ENCODE results near the gene AGBL3.

Gene AGBL3

GRCh38 chr7:135091717-135092116 is 105.4 kb downstream of the AGBL3 start:
- no peak overlapping the region for H3K4me3 ChIP-seq (ENCODE audit: low read length)
- no peak for DNase-seq (ENCODE audit: low read depth)
- no peak for TF ChIP-seq CTCF (conservative IDR thresholded peaks at IDR 0.05; ENCODE audit: low read length)

- no peak for TF ChIP-seq CTCF (conservative IDR thresholded peaks at IDR 0.05; ENCODE audit: low read length)
- H3K4me3 ChIP-seq (ENCODE audit: low read length): no peak overlapping the region
- no peak for DNase-seq (ENCODE audit: low read depth)
These were observed 108.3 kb downstream of the AGBL3 start for GRCh38 chr7:135094472-135095237.

- no peak for TF ChIP-seq CTCF (conservative IDR thresholded peaks at IDR 0.05; ENCODE audit: low read length)
- DNase-seq (ENCODE audit: low read depth): no peak
- H3K4me3 ChIP-seq (ENCODE audit: low read length): no peak overlapping the region
These were observed 109.1 kb downstream of the AGBL3 start for GRCh38 chr7:135095450-135095849.

- H3K4me3 ChIP-seq (ENCODE audit: low read length): no peak overlapping the region
- no peak for DNase-seq (ENCODE audit: low read depth)
- no peak for TF ChIP-seq CTCF (conservative IDR thresholded peaks at IDR 0.05; ENCODE audit: low read length)
These were observed 112.1 kb downstream of the AGBL3 start for GRCh38 chr7:135098391-135098790.

- TF ChIP-seq CTCF (conservative IDR thresholded peaks at IDR 0.05; ENCODE audit: low read length): no peak
- H3K4me3 ChIP-seq (ENCODE audit: low read length): no peak overlapping the region
- DNase-seq (ENCODE audit: low read depth): no peak
These were observed 114.5 kb downstream of the AGBL3 start for GRCh38 chr7:135100856-135101255.

- DNase-seq (ENCODE audit: low read depth): no peak
- TF ChIP-seq CTCF (conservative IDR thresholded peaks at IDR 0.05; ENCODE audit: low read length): no peak
- no peak overlapping the region for H3K4me3 ChIP-seq (ENCODE audit: low read length)
These were observed 116.1 kb downstream of the AGBL3 start for GRCh38 chr7:135102372-135102771.

- no peak for TF ChIP-seq CTCF (conservative IDR thresholded peaks at IDR 0.05; ENCODE audit: low read length)
- no peak for DNase-seq (ENCODE audit: low read depth)
These were observed 123.3 kb downstream of the AGBL3 start for GRCh38 chr7:135109562-135109961.

More at GRCh38 chr7:135109562-135109961, 123.3 kb downstream of the AGBL3 start:
- H3K4me3 ChIP-seq (ENCODE audit: low read length): no peak overlapping the region

All from AG10803 (cell line).